ENCODE results near the gene NELFCD.

GRCh38 chr20:59032023-59032712, 51.1 kb downstream of the NELFCD start, which contains the start of gene ATP5F1E:
- TF ChIP-seq POLR2AphosphoS5 (IDR thresholded peaks at IDR 0.05; ENCODE audit: low read depth) (peak; percentile 75), CTCF (IDR thresholded peaks at IDR 0.05; ENCODE audit: insufficient read depth, low read length) (no peak), REST (IDR thresholded peaks at IDR 0.05; ENCODE audit: insufficient replicate concordance, low read depth) (no peak), GABPA (IDR thresholded peaks at IDR 0.05; ENCODE audit: low read depth) (peak; percentile 67)
